Endothelial cell (in vitro differentiated cells): Measurements from ENCODE around the gene MGAT1. TPM values are rescaled to one million over a fixed set of nuclear protein-coding genes. Genes with fewer than 3 reads are reported as not detected.

Source experiments
- DNase-seq: peaks from one replicate; pipeline ENCODE4 v3.0.0; 2021; ENCODE audit warnings: low spot score
- H3K27ac Mint-ChIP-seq: one replicate; pipeline ENCODE4 v1.8.0; 2021; ENCODE audit warnings: mixed read lengths, inconsistent platforms; ENCODE audit not compliant: unreplicated experiment
- H3K27me3 Mint-ChIP-seq: one replicate; pipeline ENCODE4 v1.8.0; 2021; ENCODE audit warnings: mild to moderate bottlenecking, moderate library complexity, mixed read lengths, inconsistent platforms; ENCODE audit not compliant: unreplicated experiment
- H3K36me3 Mint-ChIP-seq: one replicate; pipeline ENCODE4 v1.8.0; 2021; ENCODE audit warnings: mild to moderate bottlenecking, low read depth, mixed read lengths, inconsistent platforms; ENCODE audit not compliant: unreplicated experiment
- H3K4me1 Mint-ChIP-seq: one replicate; pipeline ENCODE4 v1.8.0; 2021; ENCODE audit warnings: mild to moderate bottlenecking, mixed read lengths, inconsistent platforms; ENCODE audit not compliant: unreplicated experiment
- H3K4me3 Mint-ChIP-seq: one replicate; pipeline ENCODE4 v1.8.0; 2021; ENCODE audit warnings: mild to moderate bottlenecking, mixed read lengths, inconsistent platforms; ENCODE audit not compliant: unreplicated experiment
- H3K9me3 Mint-ChIP-seq: one replicate; pipeline ENCODE4 v1.8.0; 2021; ENCODE audit warnings: mixed read lengths, inconsistent platforms; ENCODE audit not compliant: unreplicated experiment
- total RNA-seq: library from RNA; stranded (reverse); fragmentation: NEBNext Ultra II Directional; extraction: Animal tissue kit (Norgen Biotek cat#: 25700); gene quantifications from one replicate; pipeline ENCODE4 v1.2.1, GENCODE V29; 2021; ENCODE audit not compliant: unreplicated experiment
- TF ChIP-seq, protein P1 (sequence below): fragments of 200-600 bp; sonication (generic); IDR thresholded peaks from one replicate; pipeline ENCODE4 v1.5.0; 2021; ENCODE audit warnings: antibody characterized with exemption; ENCODE audit not compliant: unreplicated experiment

MGAT1 gene
- total RNA-seq, 1 donor from 2014 or later = 115 TPM

DNA sequence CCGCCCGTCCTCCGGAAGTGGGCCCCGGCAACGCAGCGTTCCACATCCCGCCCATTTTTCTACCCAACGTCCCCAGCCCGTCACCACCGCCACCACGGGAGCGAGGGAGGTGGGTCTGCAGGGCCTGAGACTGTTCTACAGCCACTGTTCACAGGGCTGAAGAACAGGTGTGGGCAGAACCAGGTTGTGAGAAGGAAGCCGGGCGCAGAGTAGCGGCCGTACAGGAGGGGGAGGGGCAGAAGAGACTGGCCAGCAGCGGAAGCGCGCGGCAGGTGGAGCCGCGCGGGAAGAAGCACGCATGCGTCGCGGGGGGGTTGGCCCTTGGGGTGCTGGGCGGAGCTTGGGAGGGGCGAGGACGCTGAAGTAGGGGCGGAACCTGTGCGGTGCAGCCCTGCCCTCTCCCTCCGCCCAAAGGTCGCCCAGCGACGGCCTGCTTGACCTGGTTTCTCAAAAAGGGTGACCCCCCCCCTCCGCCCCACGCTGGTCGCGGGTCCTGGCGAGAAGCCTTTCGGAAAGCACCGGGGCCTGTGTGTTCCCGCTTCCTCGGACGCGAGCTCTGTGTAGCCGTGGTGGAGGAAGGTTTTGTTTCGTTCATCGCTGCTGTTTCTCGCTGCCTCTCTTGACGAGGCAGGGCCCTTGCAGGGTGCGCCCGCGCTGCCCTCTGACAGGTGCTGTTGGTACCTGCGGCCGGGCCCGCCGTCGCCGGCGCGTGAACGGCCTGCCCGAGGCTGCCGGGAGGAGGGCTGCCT lies 7.8 kb upstream of the MGAT1 start:
- Mint-ChIP-seq H3K4me3 (peak overlapping the region; percentile 89), H3K27ac (peak overlapping the region; percentile 95), H3K9me3 (no peaks in the 10 kb centered on the region), H3K36me3 (peaks cover 15% of the 10 kb centered on the region), H3K27me3 (peaks cover 11% of the 10 kb centered on the region), H3K4me1 (peaks cover 70% of the 10 kb centered on the region)
- peak; percentile 94 for DNase-seq
- TF ChIP-seq, protein P1, sequence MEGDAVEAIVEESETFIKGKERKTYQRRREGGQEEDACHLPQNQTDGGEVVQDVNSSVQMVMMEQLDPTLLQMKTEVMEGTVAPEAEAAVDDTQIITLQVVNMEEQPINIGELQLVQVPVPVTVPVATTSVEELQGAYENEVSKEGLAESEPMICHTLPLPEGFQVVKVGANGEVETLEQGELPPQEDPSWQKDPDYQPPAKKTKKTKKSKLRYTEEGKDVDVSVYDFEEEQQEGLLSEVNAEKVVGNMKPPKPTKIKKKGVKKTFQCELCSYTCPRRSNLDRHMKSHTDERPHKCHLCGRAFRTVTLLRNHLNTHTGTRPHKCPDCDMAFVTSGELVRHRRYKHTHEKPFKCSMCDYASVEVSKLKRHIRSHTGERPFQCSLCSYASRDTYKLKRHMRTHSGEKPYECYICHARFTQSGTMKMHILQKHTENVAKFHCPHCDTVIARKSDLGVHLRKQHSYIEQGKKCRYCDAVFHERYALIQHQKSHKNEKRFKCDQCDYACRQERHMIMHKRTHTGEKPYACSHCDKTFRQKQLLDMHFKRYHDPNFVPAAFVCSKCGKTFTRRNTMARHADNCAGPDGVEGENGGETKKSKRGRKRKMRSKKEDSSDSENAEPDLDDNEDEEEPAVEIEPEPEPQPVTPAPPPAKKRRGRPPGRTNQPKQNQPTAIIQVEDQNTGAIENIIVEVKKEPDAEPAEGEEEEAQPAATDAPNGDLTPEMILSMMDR = no peak

DNA sequence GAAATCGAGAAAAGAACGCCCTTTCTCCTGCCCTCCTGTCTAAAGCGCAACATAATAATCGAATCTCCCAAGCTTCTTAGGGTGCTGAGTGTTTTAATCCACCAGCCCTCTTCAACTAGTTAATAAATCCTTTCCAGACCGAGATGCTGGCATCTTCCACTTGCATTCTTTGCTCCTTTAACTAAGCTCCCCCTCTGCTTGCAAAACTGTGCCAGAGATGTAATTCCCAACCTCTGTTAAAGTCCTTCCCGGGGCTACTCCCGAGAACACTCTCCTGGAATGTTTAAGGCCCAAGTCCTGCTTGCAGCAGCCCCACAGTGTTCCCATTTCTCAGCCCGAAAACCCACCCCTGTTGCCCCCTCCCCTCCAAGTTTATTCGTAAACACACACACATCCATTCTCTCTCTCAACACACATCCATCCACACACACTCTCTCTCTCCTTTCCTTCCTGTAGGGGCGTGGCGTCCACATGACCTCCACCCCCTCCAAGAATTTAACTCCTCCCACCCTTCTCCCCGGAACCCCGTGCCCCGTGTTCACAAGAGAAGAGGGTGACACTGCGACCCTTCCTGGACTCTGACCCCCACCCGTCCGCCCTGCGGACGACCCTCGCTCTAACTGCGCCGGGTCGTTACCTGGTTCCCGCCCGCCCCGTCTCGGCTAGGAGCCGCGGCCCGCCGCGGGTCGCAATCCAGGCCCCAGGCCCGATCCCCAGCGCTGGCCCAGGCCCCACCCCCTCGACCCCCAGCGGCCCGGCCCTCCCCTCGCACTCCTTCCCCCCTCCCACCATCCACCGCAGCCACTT lies 7.0 kb upstream of the MGAT1 start:
- H3K27ac Mint-ChIP-seq = peak overlapping the region; percentile 95

GRCh38 chr5:180808461-180809000 lies 5.9 kb upstream of the MGAT1 start:
- peak overlapping the region; percentile 76 for H3K27ac Mint-ChIP-seq
- TF ChIP-seq, protein P1 = no peak
- H3K27me3 Mint-ChIP-seq = peaks cover 14% of the 10 kb centered on the region
- H3K36me3 Mint-ChIP-seq = peaks cover 15% of the 10 kb centered on the region
- H3K9me3 Mint-ChIP-seq = no peaks in the 10 kb centered on the region
- peak overlapping the region; percentile 91 for H3K4me3 Mint-ChIP-seq
- peaks cover 72% of the 10 kb centered on the region for H3K4me1 Mint-ChIP-seq
- DNase-seq = no peak

More for the DNA sequence above, 7.0 kb upstream of the MGAT1 start:
- DNase-seq = peak; percentile 87
- Mint-ChIP-seq H3K27me3 (peaks cover 14% of the 10 kb centered on the region), H3K4me1 (peaks cover 71% of the 10 kb centered on the region), H3K4me3 (peak overlapping the region; percentile 91), H3K9me3 (no peaks in the 10 kb centered on the region), H3K36me3 (peaks cover 15% of the 10 kb centered on the region)
- TF ChIP-seq, protein P1 = no peak

DNA sequence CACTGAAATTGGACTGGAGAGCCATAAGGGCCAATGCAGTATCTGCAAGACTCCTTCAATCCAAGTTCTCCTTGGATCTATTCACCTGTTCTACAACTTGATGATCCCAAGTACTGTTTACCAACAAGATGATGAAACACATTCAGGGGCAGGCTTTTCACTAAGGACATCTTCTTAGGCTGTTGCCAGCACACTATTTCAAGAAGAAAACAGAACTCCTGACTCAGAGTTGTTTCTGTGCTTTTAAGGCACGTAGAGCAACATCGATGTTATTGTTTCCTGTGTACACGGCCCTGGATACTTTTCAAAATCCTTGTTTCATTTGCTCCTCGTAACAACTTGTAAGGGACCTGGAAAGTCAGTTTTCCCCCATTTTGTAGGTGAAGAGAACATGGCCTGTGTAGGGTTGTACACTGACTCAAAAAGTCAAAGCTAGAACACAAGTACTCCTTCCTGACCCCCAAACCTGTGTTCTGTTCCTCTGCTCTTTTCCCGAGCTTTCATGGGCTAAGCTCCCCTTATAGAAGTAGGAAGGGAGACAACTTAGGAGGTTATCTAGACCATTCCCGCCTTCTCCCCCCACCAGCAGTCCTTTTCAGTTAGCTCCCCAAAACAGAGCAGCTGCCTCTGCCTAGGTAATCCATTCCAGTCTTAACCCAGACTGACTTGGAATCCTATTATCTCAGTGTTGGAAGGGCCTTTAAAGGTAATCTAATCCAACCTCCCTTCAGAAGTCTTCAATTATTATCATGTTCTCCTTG lies 5.2 kb upstream of the MGAT1 start:
- Mint-ChIP-seq H3K4me3 (peak overlapping the region; percentile 87), H3K36me3 (peaks cover 15% of the 10 kb centered on the region), H3K27ac (no peak overlapping the region), H3K4me1 (peaks cover 69% of the 10 kb centered on the region), H3K27me3 (peaks cover 14% of the 10 kb centered on the region), H3K9me3 (no peaks in the 10 kb centered on the region)
- no peak for DNase-seq
- TF ChIP-seq, protein P1 = no peak
